Measurements from ENCODE around the gene SIVA1.

The SIVA1 gene

DNA sequence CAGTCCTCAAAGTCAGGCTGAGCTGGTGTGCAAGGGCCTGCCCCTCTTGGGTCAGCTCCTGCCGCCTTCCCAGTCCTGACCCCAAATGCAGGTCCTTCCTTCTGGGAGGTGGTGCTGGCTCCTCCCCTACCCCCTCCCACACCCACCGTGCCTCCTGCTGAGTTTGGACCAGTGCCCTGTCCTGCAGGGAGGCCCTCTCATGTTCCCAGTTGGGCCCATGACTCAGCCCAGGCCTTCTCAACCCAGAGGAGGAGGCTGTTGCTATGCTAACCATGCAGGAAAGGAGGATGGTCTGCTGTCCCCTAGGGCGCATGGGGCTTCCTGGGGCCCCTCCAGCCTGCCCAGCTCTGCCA is 52.4 kb downstream of the SIVA1 start:
- H3K4me1 ChIP-seq (ENCODE audit: insufficient read depth, poor library complexity, severe bottlenecking): peaks cover 6% of the 10 kb centered on the region
- DNase-seq (ENCODE audit: low spot score) (no peak), ATAC-seq (ENCODE audit: low read depth) (peak; percentile 48)

DNA sequence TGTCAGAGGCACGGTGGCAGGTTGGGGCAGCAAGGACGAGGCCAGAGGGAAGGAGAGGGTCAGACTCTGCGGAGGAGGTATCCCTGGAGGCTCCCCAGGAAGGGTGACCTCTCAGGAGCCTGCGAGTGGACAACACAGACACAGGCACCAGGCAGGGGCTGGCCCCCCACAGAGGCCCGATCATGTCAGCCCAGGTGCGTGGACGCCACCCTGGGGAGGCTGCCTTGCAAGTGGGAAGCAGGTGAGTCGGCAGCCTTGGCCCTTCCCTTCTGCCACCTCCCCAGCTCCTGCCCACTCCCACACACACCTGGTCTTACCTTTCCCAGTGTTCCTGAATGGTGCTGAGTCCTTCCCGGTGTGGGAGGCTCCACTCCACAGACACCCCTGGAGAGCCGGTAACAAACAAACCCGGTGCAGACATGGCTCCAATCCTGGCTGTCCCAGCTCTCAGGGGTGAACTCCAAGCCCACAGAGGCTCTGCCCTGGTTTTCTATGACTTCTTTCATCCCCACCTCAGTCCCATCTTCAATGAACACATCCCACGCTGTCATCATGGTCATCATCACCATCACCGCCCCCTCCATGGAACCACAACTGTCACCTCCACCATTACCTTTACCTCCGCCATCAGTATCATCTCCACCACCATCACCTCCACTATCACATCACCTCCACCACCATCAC is 53.1 kb downstream of the SIVA1 start:
- no peak overlapping the region for H3K27ac ChIP-seq (ENCODE audit: poor library complexity, severe bottlenecking)

More for the DNA sequence above, 52.4 kb downstream of the SIVA1 start:
- TF ChIP-seq, protein P1, sequence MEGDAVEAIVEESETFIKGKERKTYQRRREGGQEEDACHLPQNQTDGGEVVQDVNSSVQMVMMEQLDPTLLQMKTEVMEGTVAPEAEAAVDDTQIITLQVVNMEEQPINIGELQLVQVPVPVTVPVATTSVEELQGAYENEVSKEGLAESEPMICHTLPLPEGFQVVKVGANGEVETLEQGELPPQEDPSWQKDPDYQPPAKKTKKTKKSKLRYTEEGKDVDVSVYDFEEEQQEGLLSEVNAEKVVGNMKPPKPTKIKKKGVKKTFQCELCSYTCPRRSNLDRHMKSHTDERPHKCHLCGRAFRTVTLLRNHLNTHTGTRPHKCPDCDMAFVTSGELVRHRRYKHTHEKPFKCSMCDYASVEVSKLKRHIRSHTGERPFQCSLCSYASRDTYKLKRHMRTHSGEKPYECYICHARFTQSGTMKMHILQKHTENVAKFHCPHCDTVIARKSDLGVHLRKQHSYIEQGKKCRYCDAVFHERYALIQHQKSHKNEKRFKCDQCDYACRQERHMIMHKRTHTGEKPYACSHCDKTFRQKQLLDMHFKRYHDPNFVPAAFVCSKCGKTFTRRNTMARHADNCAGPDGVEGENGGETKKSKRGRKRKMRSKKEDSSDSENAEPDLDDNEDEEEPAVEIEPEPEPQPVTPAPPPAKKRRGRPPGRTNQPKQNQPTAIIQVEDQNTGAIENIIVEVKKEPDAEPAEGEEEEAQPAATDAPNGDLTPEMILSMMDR (IDR thresholded peaks at IDR 0.05; ENCODE audit: poor library complexity, severe bottlenecking): no peak
- H3K9me3 ChIP-seq (ENCODE audit: severe bottlenecking): no peaks in the 10 kb centered on the region
- H3K36me3 ChIP-seq (ENCODE audit: low read depth): no peaks in the 10 kb centered on the region
- no peak overlapping the region for H3K4me3 ChIP-seq (ENCODE audit: severe bottlenecking)
- H3K27me3 ChIP-seq (ENCODE audit: insufficient read depth, poor library complexity, severe bottlenecking): no peaks in the 10 kb centered on the region
- no peak overlapping the region for H3K27ac ChIP-seq (ENCODE audit: poor library complexity, severe bottlenecking)

GRCh38 chr14:104806625-104807465 is 53.9 kb downstream of the SIVA1 start:
- H3K36me3 ChIP-seq (ENCODE audit: low read depth): no peaks in the 10 kb centered on the region
- no peak overlapping the region for H3K4me3 ChIP-seq (ENCODE audit: severe bottlenecking)
- H3K27ac ChIP-seq (ENCODE audit: poor library complexity, severe bottlenecking): no peak overlapping the region
- TF ChIP-seq, protein P1 (IDR thresholded peaks at IDR 0.05; ENCODE audit: poor library complexity, severe bottlenecking): no peak
- H3K4me1 ChIP-seq (ENCODE audit: insufficient read depth, poor library complexity, severe bottlenecking): peaks cover under 1% of the 10 kb centered on the region
- no peak for DNase-seq (ENCODE audit: low spot score)
- no peak for ATAC-seq (ENCODE audit: low read depth)
- H3K27me3 ChIP-seq (ENCODE audit: insufficient read depth, poor library complexity, severe bottlenecking): no peaks in the 10 kb centered on the region
- no peaks in the 10 kb centered on the region for H3K9me3 ChIP-seq (ENCODE audit: severe bottlenecking)

More for the DNA sequence above, 53.1 kb downstream of the SIVA1 start:
- peaks cover 6% of the 10 kb centered on the region for H3K4me1 ChIP-seq (ENCODE audit: insufficient read depth, poor library complexity, severe bottlenecking)
- no peaks in the 10 kb centered on the region for H3K36me3 ChIP-seq (ENCODE audit: low read depth)
- H3K9me3 ChIP-seq (ENCODE audit: severe bottlenecking): no peaks in the 10 kb centered on the region
- H3K4me3 ChIP-seq (ENCODE audit: severe bottlenecking): no peak overlapping the region
- ATAC-seq (ENCODE audit: low read depth) (peak; percentile 3; the same call in 2 of the 3 replicates), DNase-seq (ENCODE audit: low spot score) (no peak)
- TF ChIP-seq, protein P1 (IDR thresholded peaks at IDR 0.05; ENCODE audit: poor library complexity, severe bottlenecking): no peak
- no peaks in the 10 kb centered on the region for H3K27me3 ChIP-seq (ENCODE audit: insufficient read depth, poor library complexity, severe bottlenecking)

DNA sequence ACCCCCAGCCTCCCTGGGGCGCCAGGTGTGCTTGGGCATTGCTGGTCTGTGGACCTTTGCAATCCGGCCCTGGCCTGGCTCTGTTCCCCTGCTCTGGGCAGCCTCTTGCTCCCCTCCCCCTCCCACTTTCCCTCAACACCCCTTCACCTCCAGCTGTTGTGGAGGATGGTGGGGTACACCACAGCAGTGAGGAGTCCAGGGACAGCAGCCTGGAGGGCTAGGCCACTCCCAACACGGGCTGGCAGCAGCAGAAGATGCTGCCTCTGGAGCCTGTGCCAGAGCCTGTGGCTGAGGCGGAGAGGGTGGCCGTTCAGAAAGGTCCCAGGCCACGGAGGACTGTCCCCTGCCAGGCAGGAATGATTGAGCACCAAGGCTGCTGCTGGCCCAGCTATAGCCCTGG is 55.5 kb downstream of the SIVA1 start:
- H3K4me1 ChIP-seq (ENCODE audit: insufficient read depth, poor library complexity, severe bottlenecking): no peaks in the 10 kb centered on the region
- H3K36me3 ChIP-seq (ENCODE audit: low read depth): no peaks in the 10 kb centered on the region
- H3K27me3 ChIP-seq (ENCODE audit: insufficient read depth, poor library complexity, severe bottlenecking): no peaks in the 10 kb centered on the region
- H3K9me3 ChIP-seq (ENCODE audit: severe bottlenecking): no peaks in the 10 kb centered on the region
- TF ChIP-seq, protein P1 (IDR thresholded peaks at IDR 0.05; ENCODE audit: poor library complexity, severe bottlenecking): no peak
- DNase-seq (ENCODE audit: low spot score) (no peak), ATAC-seq (ENCODE audit: low read depth) (no peak)
- no peak overlapping the region for H3K27ac ChIP-seq (ENCODE audit: poor library complexity, severe bottlenecking)
- H3K4me3 ChIP-seq (ENCODE audit: severe bottlenecking): no peak overlapping the region
